ENCODE measurements around the gene GALNT11. TPM values are rescaled to one million over a fixed set of nuclear protein-coding genes. Genes with fewer than 3 reads are reported as not detected.
"Not testable (repeated sequence)": the region's sequence is repeated elsewhere in the genome, so short reads cannot be mapped to it uniquely, and the experiment has no call there.

Gene GALNT11
- polyA plus RNA-seq, 2 donors, result 14.1 to 17.7 TPM

DNA sequence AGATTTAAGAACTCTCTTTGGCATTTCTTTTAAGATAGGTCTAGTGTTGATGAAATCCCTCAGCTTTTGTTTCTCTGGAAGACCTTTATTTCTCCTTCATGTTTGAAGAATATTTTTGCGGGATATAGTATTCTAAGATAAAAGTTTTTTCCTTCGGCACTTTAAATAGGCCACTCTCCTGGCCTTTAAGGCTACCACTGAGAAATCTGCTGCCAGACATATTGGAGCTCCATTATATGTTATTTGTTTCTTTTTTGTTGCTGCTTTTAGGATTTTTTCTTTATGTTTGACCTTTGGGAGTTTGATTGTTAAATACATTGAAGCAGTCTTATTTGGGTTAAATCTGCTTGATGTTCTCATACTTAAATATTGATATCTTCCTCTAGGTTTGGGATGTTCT lies 22.6 kb downstream of the GALNT11 start:
- no peaks in the 10 kb centered on the region for H3K9me3 ChIP-seq (ENCODE audit: control insufficient read depth in 2 of 2, insufficient read depth in 1 of 2, low read depth in 1 of 2, low read length in 1 of 2)
- H3K4me3 ChIP-seq (ENCODE audit: low read depth in 1 of 2, low read length in 2 of 2), result no peak overlapping the region
- no peaks in the 10 kb centered on the region for H3K27me3 ChIP-seq (ENCODE audit: control insufficient read depth in 1 of 2, insufficient read depth in 2 of 2, low read length in 2 of 2)
- no peaks in the 10 kb centered on the region for H3K36me3 ChIP-seq (ENCODE audit: control insufficient read depth in 2 of 2, insufficient read depth in 2 of 2, low read length in 1 of 2)
- 98 to 99% methylated on average over 2 of the region's 2 CpGs for WGBS, 2 donors
- H3K27ac ChIP-seq (ENCODE audit: low read depth in 2 of 2, low read length in 1 of 2), result no peak overlapping the region
- peaks cover 0 to 9% of the 10 kb centered on the region in 2 donors for H3K4me1 ChIP-seq (ENCODE audit: control insufficient read depth in 2 of 2, insufficient read depth in 2 of 2, low read length in 1 of 2)

- Histone ChIP-seq H3K27ac (ENCODE audit: low read depth in 2 of 2, low read length in 1 of 2) (no peak overlapping the region), H3K36me3 (ENCODE audit: control insufficient read depth in 2 of 2, insufficient read depth in 2 of 2, low read length in 1 of 2) (no peaks in the 10 kb centered on the region), H3K4me3 (ENCODE audit: low read depth in 1 of 2, low read length in 2 of 2) (no peak overlapping the region), H3K27me3 (ENCODE audit: control insufficient read depth in 1 of 2, insufficient read depth in 2 of 2, low read length in 2 of 2) (no peaks in the 10 kb centered on the region), H3K9me3 (ENCODE audit: control insufficient read depth in 2 of 2, insufficient read depth in 1 of 2, low read depth in 1 of 2, low read length in 1 of 2) (no peaks in the 10 kb centered on the region), H3K4me1 (ENCODE audit: control insufficient read depth in 2 of 2, insufficient read depth in 2 of 2, low read length in 1 of 2) (peaks cover 0 to 6% of the 10 kb centered on the region in 2 donors)
- WGBS, 2 donors, result 46 to 74% methylated on average over 4 of the region's 4 CpGs
Observed at GRCh38 chr7:152050547-152050971, 25.1 kb downstream of the GALNT11 start.

DNA sequence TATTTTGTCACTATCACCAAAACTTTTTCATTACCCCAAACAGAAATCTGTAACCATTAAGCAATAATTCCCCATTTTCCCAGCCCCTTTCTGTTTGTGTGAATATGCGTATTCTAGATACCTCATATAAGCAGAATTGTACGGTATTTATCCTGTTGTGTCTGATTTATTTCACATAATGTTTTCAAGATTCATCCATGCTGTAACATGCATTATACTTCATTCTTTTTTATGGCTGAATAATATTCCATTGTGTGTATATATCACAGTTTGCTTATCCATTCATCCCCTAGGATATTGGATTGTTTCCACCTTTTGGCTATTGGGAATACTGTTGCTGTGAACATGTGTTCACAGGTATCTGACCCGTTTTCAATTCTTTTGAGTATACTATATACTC lies 26.5 kb downstream of the GALNT11 start:
- 95 to 99% methylated on average over 3 of the region's 3 CpGs for WGBS, 2 donors
- Histone ChIP-seq H3K27me3 (ENCODE audit: control insufficient read depth in 1 of 2, insufficient read depth in 2 of 2, low read length in 2 of 2) (no peaks in the 10 kb centered on the region), H3K4me1 (ENCODE audit: control insufficient read depth in 2 of 2, insufficient read depth in 2 of 2, low read length in 1 of 2) (peaks cover 0 to 6% of the 10 kb centered on the region in 2 donors), H3K4me3 (ENCODE audit: low read depth in 1 of 2, low read length in 2 of 2) (no peak overlapping the region), H3K9me3 (ENCODE audit: control insufficient read depth in 2 of 2, insufficient read depth in 1 of 2, low read depth in 1 of 2, low read length in 1 of 2) (no peaks in the 10 kb centered on the region), H3K36me3 (ENCODE audit: control insufficient read depth in 2 of 2, insufficient read depth in 2 of 2, low read length in 1 of 2) (no peaks in the 10 kb centered on the region), H3K27ac (ENCODE audit: low read depth in 2 of 2, low read length in 1 of 2) (no peak overlapping the region)

DNA sequence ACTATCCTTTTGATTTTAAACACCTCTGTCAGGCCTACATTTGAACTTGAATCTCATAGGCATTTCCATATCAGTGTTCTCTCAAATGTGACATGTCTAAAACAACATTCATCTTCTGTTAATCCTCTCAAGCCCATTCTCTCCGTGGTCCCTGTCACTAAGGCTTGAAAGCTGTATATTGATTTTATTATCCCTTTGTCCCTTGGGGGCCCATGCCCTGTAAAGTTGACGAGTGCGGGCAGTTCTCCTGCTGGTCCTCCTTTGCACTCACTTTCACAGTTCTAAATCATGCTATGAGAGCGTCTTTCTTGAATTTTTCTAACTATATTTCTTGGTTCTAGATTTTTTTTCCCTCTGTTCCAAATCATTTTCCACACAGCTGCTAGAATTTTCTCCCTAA lies 27.3 kb downstream of the GALNT11 start:
- Histone ChIP-seq H3K36me3 (ENCODE audit: control insufficient read depth in 2 of 2, insufficient read depth in 2 of 2, low read length in 1 of 2) (no peaks in the 10 kb centered on the region), H3K4me1 (ENCODE audit: control insufficient read depth in 2 of 2, insufficient read depth in 2 of 2, low read length in 1 of 2) (peaks cover 0 to 6% of the 10 kb centered on the region in 2 donors), H3K27ac (ENCODE audit: low read depth in 2 of 2, low read length in 1 of 2) (no peak overlapping the region), H3K27me3 (ENCODE audit: control insufficient read depth in 1 of 2, insufficient read depth in 2 of 2, low read length in 2 of 2) (no peaks in the 10 kb centered on the region), H3K4me3 (ENCODE audit: low read depth in 1 of 2, low read length in 2 of 2) (no peak overlapping the region), H3K9me3 (ENCODE audit: control insufficient read depth in 2 of 2, insufficient read depth in 1 of 2, low read depth in 1 of 2, low read length in 1 of 2) (no peaks in the 10 kb centered on the region)
- WGBS, 2 donors, result 77 to 82% methylated on average over 4 of the region's 4 CpGs

DNA sequence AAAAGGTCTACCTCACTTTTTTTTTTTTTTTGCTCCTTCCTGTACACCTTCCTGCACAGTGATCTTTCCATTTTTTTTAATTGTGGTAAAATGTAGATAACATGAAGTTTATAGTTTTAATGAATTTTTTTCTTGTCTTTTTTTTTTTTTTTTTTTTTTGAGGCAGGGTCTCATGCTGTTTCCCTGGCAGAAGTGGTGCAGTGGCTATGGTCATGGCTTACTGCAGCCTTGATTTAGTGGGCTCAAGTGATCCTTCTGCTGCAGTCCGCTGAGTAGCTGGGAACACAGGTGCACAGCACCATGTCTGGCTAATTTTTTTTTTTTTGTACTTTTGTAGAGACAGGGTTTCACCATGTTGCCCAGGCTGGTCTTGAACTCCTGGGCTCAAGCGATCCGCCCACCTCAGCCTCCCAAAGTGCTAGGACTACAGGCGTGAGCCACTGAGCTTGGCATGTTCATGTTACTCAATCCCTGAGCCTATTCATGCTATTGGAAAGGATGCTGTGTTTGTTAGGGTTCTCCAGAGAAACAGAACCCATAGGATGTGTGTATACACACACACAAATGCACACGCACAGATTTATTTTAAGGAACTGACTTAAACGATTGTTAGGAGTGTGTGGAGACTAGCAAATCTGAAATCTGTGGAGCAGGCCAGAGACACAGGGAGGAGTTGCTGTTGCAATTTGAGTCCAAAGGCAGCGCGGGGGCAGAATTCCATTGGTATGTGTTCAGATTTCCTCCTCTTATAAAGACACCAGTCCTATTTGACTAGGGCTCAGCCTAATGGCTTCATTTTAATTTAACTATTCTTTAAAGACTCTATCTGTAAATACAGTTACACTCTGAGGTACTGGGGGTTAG lies 29.1 kb downstream of the GALNT11 start:
- peaks cover 0 to 6% of the 10 kb centered on the region in 2 donors for H3K4me1 ChIP-seq (ENCODE audit: control insufficient read depth in 2 of 2, insufficient read depth in 2 of 2, low read length in 1 of 2)
- H3K27ac ChIP-seq (ENCODE audit: low read depth in 2 of 2, low read length in 1 of 2), result no peak overlapping the region
- no peaks in the 10 kb centered on the region for H3K27me3 ChIP-seq (ENCODE audit: control insufficient read depth in 1 of 2, insufficient read depth in 2 of 2, low read length in 2 of 2)
- no peak overlapping the region for H3K4me3 ChIP-seq (ENCODE audit: low read depth in 1 of 2, low read length in 2 of 2)
- whole genome bisulfite sequencing, 2 donors, result 83% methylated on average over 8 of the region's 8 CpGs
- H3K9me3 ChIP-seq (ENCODE audit: control insufficient read depth in 2 of 2, insufficient read depth in 1 of 2, low read depth in 1 of 2, low read length in 1 of 2), result no peaks in the 10 kb centered on the region
- H3K36me3 ChIP-seq (ENCODE audit: control insufficient read depth in 2 of 2, insufficient read depth in 2 of 2, low read length in 1 of 2), result no peaks in the 10 kb centered on the region

DNA sequence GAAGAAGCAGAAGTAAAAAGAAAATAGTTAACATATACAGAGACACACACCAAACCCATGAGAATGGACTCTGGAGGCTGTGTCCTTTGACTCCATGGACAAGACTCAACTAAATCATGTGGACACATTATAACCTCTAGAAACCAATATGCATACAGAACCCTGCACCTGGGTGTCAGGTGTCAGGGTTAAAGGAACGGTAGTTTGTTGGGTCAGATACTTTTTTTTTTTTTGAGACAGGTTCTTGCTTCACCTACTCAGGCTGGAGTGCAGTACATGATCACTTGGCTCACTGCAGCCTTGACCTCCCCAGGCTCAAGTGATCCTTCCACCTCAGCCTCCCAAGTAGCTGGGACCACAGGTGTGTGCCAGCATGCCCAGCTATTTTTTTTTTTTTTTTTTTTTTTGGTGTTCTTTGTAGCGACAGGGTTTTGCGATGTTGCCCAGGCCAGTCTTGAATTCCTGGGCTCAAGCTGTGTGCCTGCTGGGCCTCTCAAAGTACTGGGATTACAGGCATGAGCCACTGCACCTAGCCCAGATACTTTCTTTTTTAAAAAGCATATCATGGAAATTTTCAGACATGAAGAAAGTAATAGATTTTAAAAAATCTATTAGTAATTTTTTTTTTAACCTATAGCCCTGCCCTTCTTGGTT lies 31.3 kb downstream of the GALNT11 start:
- no peaks in the 10 kb centered on the region for H3K27me3 ChIP-seq (ENCODE audit: control insufficient read depth in 1 of 2, insufficient read depth in 2 of 2, low read length in 2 of 2)
- H3K9me3 ChIP-seq (ENCODE audit: control insufficient read depth in 2 of 2, insufficient read depth in 1 of 2, low read depth in 1 of 2, low read length in 1 of 2), result no peaks in the 10 kb centered on the region
- no peaks in the 10 kb centered on the region for H3K36me3 ChIP-seq (ENCODE audit: control insufficient read depth in 2 of 2, insufficient read depth in 2 of 2, low read length in 1 of 2)
- H3K27ac ChIP-seq (ENCODE audit: low read depth in 2 of 2, low read length in 1 of 2), result no peak overlapping the region
- H3K4me1 ChIP-seq (ENCODE audit: control insufficient read depth in 2 of 2, insufficient read depth in 2 of 2, low read length in 1 of 2), result no peaks in the 10 kb centered on the region
- 71 to 72% methylated on average over 3 of the region's 3 CpGs for WGBS, 2 donors
- no peak overlapping the region for H3K4me3 ChIP-seq (ENCODE audit: low read depth in 1 of 2, low read length in 2 of 2)

DNA sequence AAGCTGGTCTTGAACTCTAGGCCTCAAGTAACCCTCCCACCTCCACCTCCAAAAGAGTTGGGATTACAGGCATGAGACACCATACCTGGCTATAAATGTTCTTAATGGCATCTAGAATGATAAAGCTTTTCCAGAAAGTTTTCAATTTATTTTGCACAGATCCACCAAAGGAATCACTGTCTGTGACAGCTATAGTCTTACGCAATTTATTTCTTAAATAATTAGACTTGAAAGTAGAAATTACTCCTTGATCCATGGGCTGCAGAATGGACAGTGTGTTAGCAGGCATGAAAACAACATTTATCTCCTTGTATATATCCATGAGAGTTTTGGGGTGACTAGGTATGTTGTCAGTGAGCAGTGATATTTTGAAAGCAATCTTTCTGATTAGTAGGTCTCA lies 33.8 kb downstream of the GALNT11 start:
- Histone ChIP-seq H3K9me3 (ENCODE audit: control insufficient read depth in 2 of 2, insufficient read depth in 1 of 2, low read depth in 1 of 2, low read length in 1 of 2) (no peaks in the 10 kb centered on the region), H3K27me3 (ENCODE audit: control insufficient read depth in 1 of 2, insufficient read depth in 2 of 2, low read length in 2 of 2) (no peaks in the 10 kb centered on the region), H3K36me3 (ENCODE audit: control insufficient read depth in 2 of 2, insufficient read depth in 2 of 2, low read length in 1 of 2) (no peaks in the 10 kb centered on the region), H3K27ac (ENCODE audit: low read depth in 2 of 2, low read length in 1 of 2) (no peak overlapping the region), H3K4me3 (ENCODE audit: low read depth in 1 of 2, low read length in 2 of 2) (no peak overlapping the region), H3K4me1 (ENCODE audit: control insufficient read depth in 2 of 2, insufficient read depth in 2 of 2, low read length in 1 of 2) (no peaks in the 10 kb centered on the region)
- WGBS, 2 donors, result 95 to 98% methylated on average over 1 of the region's 1 CpG

- 96 to 97% methylated on average over 1 of the region's 2 CpGs for WGBS, 2 donors
Observed at GRCh38 chr7:152061086-152061485, 35.6 kb downstream of the GALNT11 start.

DNA sequence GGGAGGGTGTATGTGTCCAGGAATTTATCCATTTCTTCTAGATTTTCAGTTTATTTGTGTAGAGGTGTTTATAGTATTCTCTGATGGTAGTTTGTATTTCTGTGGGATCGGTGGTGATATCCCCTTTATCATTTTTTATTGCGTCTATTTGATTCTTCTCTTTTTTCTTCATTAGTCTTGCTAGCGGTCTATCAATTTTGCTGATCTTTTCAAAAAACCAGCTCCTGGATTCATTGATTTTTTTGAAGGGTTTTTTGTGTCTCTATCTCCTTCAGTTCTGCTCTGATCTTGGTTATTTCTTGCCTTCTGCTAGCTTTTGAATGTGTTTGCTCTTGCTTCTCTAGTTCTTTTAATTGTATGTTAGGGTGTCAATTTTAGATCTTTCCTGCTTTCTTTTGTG lies 37.7 kb downstream of the GALNT11 start:
- H3K4me3 ChIP-seq (ENCODE audit: low read depth in 1 of 2, low read length in 2 of 2); H3K4me1 ChIP-seq (ENCODE audit: control insufficient read depth in 2 of 2, insufficient read depth in 2 of 2, low read length in 1 of 2); H3K9me3 ChIP-seq (ENCODE audit: control insufficient read depth in 2 of 2, insufficient read depth in 1 of 2, low read depth in 1 of 2, low read length in 1 of 2); H3K27ac ChIP-seq (ENCODE audit: low read depth in 2 of 2, low read length in 1 of 2); H3K27me3 ChIP-seq (ENCODE audit: control insufficient read depth in 1 of 2, insufficient read depth in 2 of 2, low read length in 2 of 2); H3K36me3 ChIP-seq (ENCODE audit: control insufficient read depth in 2 of 2, insufficient read depth in 2 of 2, low read length in 1 of 2): not testable (repeated sequence)
- 84 to 92% methylated on average over 3 of the region's 3 CpGs for WGBS, 2 donors

More at GRCh38 chr7:152061086-152061485, 35.6 kb downstream of the GALNT11 start:
- H3K27ac ChIP-seq (ENCODE audit: low read depth in 2 of 2, low read length in 1 of 2); H3K4me3 ChIP-seq (ENCODE audit: low read depth in 1 of 2, low read length in 2 of 2); H3K36me3 ChIP-seq (ENCODE audit: control insufficient read depth in 2 of 2, insufficient read depth in 2 of 2, low read length in 1 of 2); H3K9me3 ChIP-seq (ENCODE audit: control insufficient read depth in 2 of 2, insufficient read depth in 1 of 2, low read depth in 1 of 2, low read length in 1 of 2); H3K27me3 ChIP-seq (ENCODE audit: control insufficient read depth in 1 of 2, insufficient read depth in 2 of 2, low read length in 2 of 2); H3K4me1 ChIP-seq (ENCODE audit: control insufficient read depth in 2 of 2, insufficient read depth in 2 of 2, low read length in 1 of 2): not testable (repeated sequence)

DNA sequence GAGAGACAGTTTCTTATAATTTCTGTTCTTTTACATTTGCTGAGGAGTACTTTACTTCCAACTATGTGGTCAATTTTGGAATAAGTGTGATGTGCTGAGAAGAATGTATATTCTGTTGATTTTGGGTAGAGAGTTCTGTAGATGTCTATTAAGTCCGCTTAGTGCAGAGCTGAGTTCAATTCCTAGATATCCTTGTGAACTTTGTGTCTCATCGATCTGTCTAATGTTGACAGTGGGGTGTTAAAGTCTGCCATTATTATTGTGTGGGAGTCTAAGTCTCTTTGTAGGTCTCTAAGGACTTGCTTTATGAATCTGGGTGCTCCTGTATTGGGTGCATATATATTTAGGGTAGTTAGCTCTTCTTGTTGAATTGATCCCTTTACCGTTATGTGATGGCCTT lies 38.3 kb downstream of the GALNT11 start:
- H3K4me3 ChIP-seq (ENCODE audit: low read depth in 1 of 2, low read length in 2 of 2); H3K27ac ChIP-seq (ENCODE audit: low read depth in 2 of 2, low read length in 1 of 2); H3K36me3 ChIP-seq (ENCODE audit: control insufficient read depth in 2 of 2, insufficient read depth in 2 of 2, low read length in 1 of 2); H3K4me1 ChIP-seq (ENCODE audit: control insufficient read depth in 2 of 2, insufficient read depth in 2 of 2, low read length in 1 of 2); H3K9me3 ChIP-seq (ENCODE audit: control insufficient read depth in 2 of 2, insufficient read depth in 1 of 2, low read depth in 1 of 2, low read length in 1 of 2); H3K27me3 ChIP-seq (ENCODE audit: control insufficient read depth in 1 of 2, insufficient read depth in 2 of 2, low read length in 2 of 2): not testable (repeated sequence)
- whole genome bisulfite sequencing, 2 donors, result 97 to 99% methylated on average over 3 of the region's 3 CpGs

Measured in esophagus (tissue), 2 donors.